ENCODE measurements around the gene MOSMO.

DNA sequence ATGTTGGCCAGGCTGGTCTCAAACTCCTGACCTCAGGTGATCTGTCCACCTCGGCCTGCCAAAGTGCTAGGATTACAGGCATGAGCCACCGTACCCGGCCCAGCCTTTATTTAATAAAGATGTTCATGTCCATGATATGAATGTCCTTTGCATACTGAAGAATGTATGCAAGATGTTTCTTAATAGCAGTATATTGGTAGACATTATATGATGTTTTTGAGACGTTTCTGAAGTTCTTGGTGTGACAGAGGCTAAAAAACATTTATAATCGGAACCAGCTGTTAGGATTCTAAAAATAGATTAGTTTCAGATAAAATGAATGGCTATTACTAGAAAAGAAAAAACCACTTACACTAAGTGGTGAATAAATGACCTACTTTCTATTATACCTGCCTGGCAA lies 18.8 kb upstream of the MOSMO start:
- TF ChIP-seq, protein P1, sequence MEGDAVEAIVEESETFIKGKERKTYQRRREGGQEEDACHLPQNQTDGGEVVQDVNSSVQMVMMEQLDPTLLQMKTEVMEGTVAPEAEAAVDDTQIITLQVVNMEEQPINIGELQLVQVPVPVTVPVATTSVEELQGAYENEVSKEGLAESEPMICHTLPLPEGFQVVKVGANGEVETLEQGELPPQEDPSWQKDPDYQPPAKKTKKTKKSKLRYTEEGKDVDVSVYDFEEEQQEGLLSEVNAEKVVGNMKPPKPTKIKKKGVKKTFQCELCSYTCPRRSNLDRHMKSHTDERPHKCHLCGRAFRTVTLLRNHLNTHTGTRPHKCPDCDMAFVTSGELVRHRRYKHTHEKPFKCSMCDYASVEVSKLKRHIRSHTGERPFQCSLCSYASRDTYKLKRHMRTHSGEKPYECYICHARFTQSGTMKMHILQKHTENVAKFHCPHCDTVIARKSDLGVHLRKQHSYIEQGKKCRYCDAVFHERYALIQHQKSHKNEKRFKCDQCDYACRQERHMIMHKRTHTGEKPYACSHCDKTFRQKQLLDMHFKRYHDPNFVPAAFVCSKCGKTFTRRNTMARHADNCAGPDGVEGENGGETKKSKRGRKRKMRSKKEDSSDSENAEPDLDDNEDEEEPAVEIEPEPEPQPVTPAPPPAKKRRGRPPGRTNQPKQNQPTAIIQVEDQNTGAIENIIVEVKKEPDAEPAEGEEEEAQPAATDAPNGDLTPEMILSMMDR (IDR thresholded peaks at IDR 0.05), result no peak
- TF ChIP-seq POLR2A (IDR thresholded peaks at IDR 0.05), result no peak

Measured in right lobe of liver (tissue), 4 donors.